ENCODE data around the gene ZFP90. TPM values are rescaled to one million over a fixed set of nuclear protein-coding genes. Genes with fewer than 3 reads are reported as not detected.

ZFP90 gene
- total and polyA plus RNA-seq, 9 of the 15 experiments (the other 6 are each of a cell fraction or from before 2014, with no cell fraction given) = 0.66 to 2.9 (median 2.3) TPM

DNA sequence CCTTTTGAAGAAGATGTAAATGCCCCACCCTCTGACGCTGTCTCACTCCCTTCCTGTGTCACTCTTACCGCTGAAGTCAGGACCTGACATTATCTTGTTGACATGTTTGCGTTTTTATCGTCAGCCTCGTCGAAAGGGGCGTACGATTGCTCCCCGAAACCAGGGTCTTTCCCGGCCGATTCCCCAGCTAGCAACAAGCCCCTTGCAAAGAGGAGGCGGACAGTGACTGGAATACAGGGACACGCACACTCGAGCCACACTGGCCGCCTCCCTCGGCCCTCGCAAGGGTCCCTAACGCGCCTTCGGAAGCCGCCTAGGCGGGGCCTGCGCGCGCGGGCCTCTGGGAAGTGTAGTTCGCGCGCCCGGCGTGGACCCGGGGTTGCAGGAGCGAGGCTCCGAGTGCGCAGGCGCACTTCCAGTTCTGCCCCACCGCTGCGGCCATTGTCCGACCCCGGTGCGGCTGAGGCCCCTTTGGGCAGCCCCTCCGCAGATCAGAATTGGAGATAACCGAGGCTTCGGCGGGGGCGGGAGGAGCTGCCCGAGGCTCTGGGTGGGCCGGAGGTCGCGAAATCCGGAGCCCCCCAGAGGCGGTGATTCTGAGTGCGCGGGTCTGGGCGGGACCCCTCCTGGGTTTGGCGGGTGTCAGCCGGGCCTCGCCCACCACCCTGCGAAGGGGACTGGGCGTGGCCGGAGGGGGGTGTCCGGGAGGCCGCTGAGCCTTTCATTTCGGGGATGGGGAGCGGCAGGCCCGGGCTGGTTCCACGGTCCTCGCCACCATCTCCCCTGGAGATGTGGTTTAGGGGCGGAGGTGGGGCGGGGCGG is at the start of gene ZFP90 (continued):
- TF ChIP-seq CHAMP1 (IDR thresholded peaks at IDR 0.05) = no peak
- TF ChIP-seq ZNF766 (CRISPR knock-in tag; conservative IDR thresholded peaks at IDR 0.05) = 0 out of 2 replicates have a peak, but pooled peaks have one; percentile 38
- TF ChIP-seq STAT5A (IDR thresholded peaks at IDR 0.05; ENCODE audit: borderline replicate concordance, low read length) = no peak
- TF ChIP-seq YY1 (IDR thresholded peaks at IDR 0.05; ENCODE audit: borderline replicate concordance in 1 of 3, control insufficient read depth in 1 of 3, extremely low read depth in 1 of 3, insufficient read depth in 3 of 3, insufficient read length in 1 of 3, insufficient replicate concordance in 2 of 3, low read depth in 1 of 3, low read length in 2 of 3) = peak; percentile 31 to 84 (median 84)
- TF ChIP-seq, protein P1, sequence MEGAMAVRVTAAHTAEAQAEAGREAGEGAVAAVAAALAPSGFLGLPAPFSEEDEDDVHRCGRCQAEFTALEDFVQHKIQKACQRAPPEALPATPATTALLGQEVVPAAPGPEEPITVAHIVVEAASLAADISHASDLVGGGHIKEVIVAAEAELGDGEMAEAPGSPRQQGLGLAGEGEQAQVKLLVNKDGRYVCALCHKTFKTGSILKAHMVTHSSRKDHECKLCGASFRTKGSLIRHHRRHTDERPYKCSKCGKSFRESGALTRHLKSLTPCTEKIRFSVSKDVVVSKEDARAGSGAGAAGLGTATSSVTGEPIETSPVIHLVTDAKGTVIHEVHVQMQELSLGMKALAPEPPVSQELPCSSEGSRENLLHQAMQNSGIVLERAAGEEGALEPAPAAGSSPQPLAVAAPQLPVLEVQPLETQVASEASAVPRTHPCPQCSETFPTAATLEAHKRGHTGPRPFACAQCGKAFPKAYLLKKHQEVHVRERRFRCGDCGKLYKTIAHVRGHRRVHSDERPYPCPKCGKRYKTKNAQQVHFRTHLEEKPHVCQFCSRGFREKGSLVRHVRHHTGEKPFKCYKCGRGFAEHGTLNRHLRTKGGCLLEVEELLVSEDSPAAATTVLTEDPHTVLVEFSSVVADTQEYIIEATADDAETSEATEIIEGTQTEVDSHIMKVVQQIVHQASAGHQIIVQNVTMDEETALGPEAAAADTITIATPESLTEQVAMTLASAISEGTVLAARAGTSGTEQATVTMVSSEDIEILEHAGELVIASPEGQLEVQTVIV (CRISPR knock-in tag; IDR thresholded peaks at IDR 0.05; ENCODE audit: borderline replicate concordance) = no peak
- TF ChIP-seq, protein P2, sequence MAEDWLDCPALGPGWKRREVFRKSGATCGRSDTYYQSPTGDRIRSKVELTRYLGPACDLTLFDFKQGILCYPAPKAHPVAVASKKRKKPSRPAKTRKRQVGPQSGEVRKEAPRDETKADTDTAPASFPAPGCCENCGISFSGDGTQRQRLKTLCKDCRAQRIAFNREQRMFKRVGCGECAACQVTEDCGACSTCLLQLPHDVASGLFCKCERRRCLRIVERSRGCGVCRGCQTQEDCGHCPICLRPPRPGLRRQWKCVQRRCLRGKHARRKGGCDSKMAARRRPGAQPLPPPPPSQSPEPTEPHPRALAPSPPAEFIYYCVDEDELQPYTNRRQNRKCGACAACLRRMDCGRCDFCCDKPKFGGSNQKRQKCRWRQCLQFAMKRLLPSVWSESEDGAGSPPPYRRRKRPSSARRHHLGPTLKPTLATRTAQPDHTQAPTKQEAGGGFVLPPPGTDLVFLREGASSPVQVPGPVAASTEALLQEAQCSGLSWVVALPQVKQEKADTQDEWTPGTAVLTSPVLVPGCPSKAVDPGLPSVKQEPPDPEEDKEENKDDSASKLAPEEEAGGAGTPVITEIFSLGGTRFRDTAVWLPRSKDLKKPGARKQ (CRISPR knock-in tag; IDR thresholded peaks at IDR 0.05) = 0 out of 2 replicates have a peak, but pooled peaks have one; percentile 46
- no peak for TF ChIP-seq NR3C1 (CRISPR knock-in tag; IDR thresholded peaks at IDR 0.05)
- TF ChIP-seq PHF21A (IDR thresholded peaks at IDR 0.05; ENCODE audit: borderline replicate concordance, low read depth) = no peak
- TF ChIP-seq NCOA1 (IDR thresholded peaks at IDR 0.05; ENCODE audit: low read depth) = peak; percentile 47; the same call in 1 of the 2 replicates
- no peak for TF ChIP-seq NFXL1 (CRISPR knock-in tag; IDR thresholded peaks at IDR 0.05)
- no peak for TF ChIP-seq PRDM10 (IDR thresholded peaks at IDR 0.05; ENCODE audit: partially characterized antibody)
- no peak for TF ChIP-seq NEUROD1 (IDR thresholded peaks at IDR 0.05; ENCODE audit: borderline replicate concordance, low read depth, low read length, partially characterized antibody)
- no peak for TF ChIP-seq KDM4B (IDR thresholded peaks at IDR 0.05; ENCODE audit: borderline replicate concordance in 2 of 2, low read depth in 1 of 2)

Measured in K562 (cell line).